Suprapubic skin (tissue), 4 donors: ENCODE data around the gene PUS1. TPM values are rescaled to one million over a fixed set of nuclear protein-coding genes. Genes with fewer than 3 reads are reported as not detected.
A peak's percentile ranks its signal among the peaks of the same experiment; 100 is the strongest.

ENCODE experiments used
- DNase-seq, 2 donors: peaks; one replicate each; pipeline ENCODE4 v3.0.0-alpha.2; 2019; ENCODE audit warnings: low spot score in 2 of 2
- H3K27ac ChIP-seq: fragments of 200-600 bp; sonication (generic); one replicate; pipeline ENCODE4 v1.5.1; 2019
- H3K27me3 ChIP-seq: fragments of 200-600 bp; sonication (generic); one replicate; pipeline ENCODE4 v1.5.1; 2019
- H3K36me3 ChIP-seq: fragments of 200-600 bp; sonication (generic); one replicate; pipeline ENCODE4 v1.5.1; 2019
- H3K4me1 ChIP-seq: fragments of 200-600 bp; sonication (generic); one replicate; pipeline ENCODE4 v1.5.1; 2019
- H3K4me3 ChIP-seq: fragments of 200-600 bp; sonication (generic); one replicate; pipeline ENCODE4 v1.5.1; 2019; ENCODE audit warnings: mild to moderate bottlenecking
- H3K9me3 ChIP-seq: fragments of 200-600 bp; sonication (generic); one replicate; pipeline ENCODE4 v1.5.1; 2019
- EP300 ChIP-seq: sonication (generic); formaldehyde crosslinking; IDR thresholded peaks from one replicate; pipeline ENCODE4 v1.6.1; 2017; ENCODE audit warnings: antibody characterized with exemption
- POLR2A ChIP-seq, 2 donors: fragments of 450-650 bp; IDR thresholded peaks; one replicate each; pipeline ENCODE4 v1.6.1; 2017; ENCODE audit warnings: antibody characterized with exemption in 2 of 2, mild to moderate bottlenecking in 2 of 2, moderate library complexity in 2 of 2
- POLR2AphosphoS5 ChIP-seq, 3 donors: sonication (generic); formaldehyde crosslinking; IDR thresholded peaks; one replicate each; pipeline ENCODE4 v1.6.1; 2017; ENCODE audit warnings: antibody characterized with exemption in 3 of 3
- WGBS: methylation state at CpG from one replicate; pipeline ENCODE4 v1.1.5; 2018; 5-methylcytosine and 5-hydroxymethylcytosine counted together
- total RNA-seq, 4 donors: library from RNA; depleted of rRNA; stranded (reverse); fragments of >200 nt; gene quantifications; one replicate each; pipeline ENCODE4 v1.1.0, GENCODE V29; 2016
- TF ChIP-seq, protein P1 (sequence below), 2 donors: fragments of 200-600 bp in 1 of 2; fragments of 450-650 bp in 1 of 2; sonication (generic) in 1 of 2; IDR thresholded peaks; one replicate each; pipeline ENCODE4 v1.5.1; 2016 to 2019; ENCODE audit warnings: antibody characterized with exemption in 2 of 2, mild to moderate bottlenecking in 1 of 2, moderate library complexity in 1 of 2

PUS1 gene
- total RNA-seq, 4 donors from 2014 or later = 16.3 to 24.4 (median 21.8) TPM

DNA sequence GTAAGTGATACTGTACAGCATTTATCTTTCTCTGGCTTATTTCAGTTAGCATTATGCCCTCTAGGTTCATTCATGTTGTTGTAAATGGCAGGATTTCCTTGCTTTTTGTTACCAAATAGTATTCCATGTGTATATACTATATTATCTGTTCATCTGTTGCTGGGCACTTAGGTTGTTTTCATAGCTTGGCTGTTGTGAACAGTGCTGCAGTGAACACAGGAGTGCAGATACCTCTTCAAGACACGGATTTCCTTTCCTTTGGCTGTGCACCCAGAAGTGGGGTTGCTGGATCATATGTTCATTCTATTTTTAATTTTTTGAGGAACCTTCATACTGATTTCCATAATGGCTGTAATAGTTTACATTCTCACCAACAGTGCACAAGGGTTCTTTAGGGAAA, 42.1 kb downstream of the PUS1 start:
- WGBS = 49% methylated on average over 1 of the region's 1 CpG

DNA sequence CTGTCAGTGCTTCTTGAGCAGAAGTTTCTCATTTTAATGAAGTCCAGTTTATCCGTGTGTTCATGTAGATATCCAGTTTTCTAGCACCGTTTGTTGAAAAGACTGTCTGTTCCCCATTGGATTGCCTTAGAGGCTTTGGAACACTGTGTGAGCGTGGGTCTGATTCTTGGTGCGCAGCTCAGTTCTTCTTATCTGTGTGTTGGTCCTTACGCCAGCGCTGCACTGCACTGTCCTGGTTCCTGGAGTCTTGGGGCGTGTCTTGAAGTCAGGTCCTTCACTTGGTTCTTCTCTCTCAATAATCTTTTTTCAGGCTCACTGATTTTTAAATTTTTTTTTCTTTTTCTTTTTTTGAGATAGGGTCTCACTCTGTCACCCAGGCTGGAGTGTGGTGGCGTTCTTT, 46.2 kb downstream of the PUS1 start:
- Histone ChIP-seq H3K9me3 (no peaks in the 10 kb centered on the region), H3K27me3 (no peaks in the 10 kb centered on the region), H3K4me1 (no peaks in the 10 kb centered on the region), H3K27ac (no peak overlapping the region), H3K36me3 (peaks cover 11% of the 10 kb centered on the region), H3K4me3 (no peak overlapping the region)
- 90% methylated on average over 8 of the region's 8 CpGs for WGBS
- TF ChIP-seq POLR2A (IDR thresholded peaks at IDR 0.05) = no peak
- no peak for TF ChIP-seq EP300
- TF ChIP-seq POLR2AphosphoS5 (IDR thresholded peaks at IDR 0.05) = no peak
- TF ChIP-seq, protein P1, sequence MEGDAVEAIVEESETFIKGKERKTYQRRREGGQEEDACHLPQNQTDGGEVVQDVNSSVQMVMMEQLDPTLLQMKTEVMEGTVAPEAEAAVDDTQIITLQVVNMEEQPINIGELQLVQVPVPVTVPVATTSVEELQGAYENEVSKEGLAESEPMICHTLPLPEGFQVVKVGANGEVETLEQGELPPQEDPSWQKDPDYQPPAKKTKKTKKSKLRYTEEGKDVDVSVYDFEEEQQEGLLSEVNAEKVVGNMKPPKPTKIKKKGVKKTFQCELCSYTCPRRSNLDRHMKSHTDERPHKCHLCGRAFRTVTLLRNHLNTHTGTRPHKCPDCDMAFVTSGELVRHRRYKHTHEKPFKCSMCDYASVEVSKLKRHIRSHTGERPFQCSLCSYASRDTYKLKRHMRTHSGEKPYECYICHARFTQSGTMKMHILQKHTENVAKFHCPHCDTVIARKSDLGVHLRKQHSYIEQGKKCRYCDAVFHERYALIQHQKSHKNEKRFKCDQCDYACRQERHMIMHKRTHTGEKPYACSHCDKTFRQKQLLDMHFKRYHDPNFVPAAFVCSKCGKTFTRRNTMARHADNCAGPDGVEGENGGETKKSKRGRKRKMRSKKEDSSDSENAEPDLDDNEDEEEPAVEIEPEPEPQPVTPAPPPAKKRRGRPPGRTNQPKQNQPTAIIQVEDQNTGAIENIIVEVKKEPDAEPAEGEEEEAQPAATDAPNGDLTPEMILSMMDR (IDR thresholded peaks at IDR 0.05) = no peak
- no peak for DNase-seq

More for the DNA sequence above, 42.1 kb downstream of the PUS1 start:
- Histone ChIP-seq H3K27me3 (no peaks in the 10 kb centered on the region), H3K4me3 (no peak overlapping the region), H3K27ac (no peak overlapping the region), H3K9me3 (no peaks in the 10 kb centered on the region), H3K36me3 (no peaks in the 10 kb centered on the region), H3K4me1 (no peaks in the 10 kb centered on the region)
- DNase-seq = peak in 1 of 2 donors; percentile 28
- TF ChIP-seq POLR2A (IDR thresholded peaks at IDR 0.05) = no peak

DNA sequence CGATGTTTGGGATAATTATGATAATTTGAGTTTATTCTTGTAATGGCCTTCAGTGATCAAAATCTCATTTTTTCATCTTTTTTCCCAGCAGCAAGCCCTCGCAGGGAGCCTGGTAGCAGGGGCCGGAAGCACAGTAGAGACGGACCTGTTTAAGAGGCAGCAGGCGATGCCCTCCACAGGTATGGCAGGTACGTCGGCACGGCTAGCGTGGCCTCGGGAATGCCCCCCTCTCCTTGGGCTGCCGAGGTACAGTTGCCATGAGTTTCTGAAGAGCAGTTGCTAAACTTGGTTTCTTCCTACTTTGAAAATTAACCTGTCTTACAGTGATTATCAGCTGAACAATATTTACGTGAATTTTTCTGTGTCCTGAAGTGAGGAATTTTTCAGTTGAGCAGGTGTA, 50.5 kb downstream of the PUS1 start:
- DNase-seq = no peak
- H3K4me1 ChIP-seq = no peaks in the 10 kb centered on the region
- 90% methylated on average over 12 of the region's 12 CpGs for WGBS
- no peaks in the 10 kb centered on the region for H3K27me3 ChIP-seq
- no peak overlapping the region for H3K27ac ChIP-seq
- peaks cover 51% of the 10 kb centered on the region for H3K36me3 ChIP-seq
- H3K9me3 ChIP-seq = no peaks in the 10 kb centered on the region
- TF ChIP-seq POLR2A (IDR thresholded peaks at IDR 0.05) (no peak), EP300 (no peak), POLR2AphosphoS5 (IDR thresholded peaks at IDR 0.05) (no peak)
- TF ChIP-seq, protein P1 (IDR thresholded peaks at IDR 0.05) = no peak
- no peak overlapping the region for H3K4me3 ChIP-seq

DNA sequence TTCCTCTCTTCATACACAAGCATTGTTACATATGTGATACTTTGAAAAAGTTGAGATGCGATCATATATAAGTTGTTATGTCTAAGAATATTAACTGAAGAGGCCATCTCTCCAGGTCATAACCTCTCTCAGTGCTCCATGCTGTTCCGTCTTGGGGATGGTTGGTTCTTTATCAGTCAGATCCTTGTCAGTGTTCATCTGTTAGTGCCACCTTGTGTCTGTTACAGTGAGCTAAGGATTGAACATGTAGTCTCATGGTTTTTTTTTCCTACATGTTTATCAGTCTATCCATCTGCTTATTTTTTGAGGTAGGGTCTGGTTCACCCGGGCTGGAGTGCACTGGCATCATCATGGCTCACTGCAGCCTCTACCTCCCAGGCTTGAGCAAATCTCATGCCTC, 51.2 kb downstream of the PUS1 start:
- H3K36me3 ChIP-seq = peaks cover 58% of the 10 kb centered on the region
- H3K9me3 ChIP-seq = no peaks in the 10 kb centered on the region
- TF ChIP-seq POLR2A (IDR thresholded peaks at IDR 0.05) (no peak), EP300 (no peak), POLR2AphosphoS5 (IDR thresholded peaks at IDR 0.05) (no peak)
- TF ChIP-seq, protein P1 (IDR thresholded peaks at IDR 0.05) = no peak
- no peaks in the 10 kb centered on the region for H3K4me1 ChIP-seq
- H3K27ac ChIP-seq = no peak overlapping the region
- H3K4me3 ChIP-seq = no peak overlapping the region
- H3K27me3 ChIP-seq = no peaks in the 10 kb centered on the region
- WGBS = 81% methylated on average over 3 of the region's 3 CpGs
- no peak for DNase-seq

DNA sequence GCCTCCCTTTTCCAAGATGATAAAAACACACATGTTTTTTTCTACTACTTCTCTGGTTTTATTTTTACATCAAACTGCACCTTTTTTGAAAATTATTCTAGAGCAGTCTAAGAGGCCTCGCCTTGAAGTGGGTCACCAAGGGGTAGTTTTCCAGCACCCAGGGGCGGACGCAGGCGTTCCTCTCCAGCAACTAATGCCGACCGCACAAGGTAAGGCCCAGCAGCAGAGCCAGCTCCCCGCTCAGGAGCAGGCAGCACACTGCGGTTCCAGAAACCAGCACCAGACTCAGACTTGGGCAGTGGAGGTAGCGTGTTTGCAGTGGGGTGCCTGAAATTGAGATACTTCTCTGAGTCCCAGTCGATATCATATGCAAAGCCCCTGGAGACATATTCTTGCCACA, 52.3 kb downstream of the PUS1 start:
- Histone ChIP-seq H3K4me1 (no peaks in the 10 kb centered on the region), H3K27ac (no peak overlapping the region), H3K4me3 (no peak overlapping the region), H3K27me3 (no peaks in the 10 kb centered on the region), H3K36me3 (peaks cover 68% of the 10 kb centered on the region), H3K9me3 (no peaks in the 10 kb centered on the region)
- TF ChIP-seq EP300 (no peak), POLR2AphosphoS5 (IDR thresholded peaks at IDR 0.05) (no peak), POLR2A (IDR thresholded peaks at IDR 0.05) (no peak)
- TF ChIP-seq, protein P1 (IDR thresholded peaks at IDR 0.05) = no peak
- DNase-seq = no peak
- WGBS = 93% methylated on average over 10 of the region's 10 CpGs

DNA sequence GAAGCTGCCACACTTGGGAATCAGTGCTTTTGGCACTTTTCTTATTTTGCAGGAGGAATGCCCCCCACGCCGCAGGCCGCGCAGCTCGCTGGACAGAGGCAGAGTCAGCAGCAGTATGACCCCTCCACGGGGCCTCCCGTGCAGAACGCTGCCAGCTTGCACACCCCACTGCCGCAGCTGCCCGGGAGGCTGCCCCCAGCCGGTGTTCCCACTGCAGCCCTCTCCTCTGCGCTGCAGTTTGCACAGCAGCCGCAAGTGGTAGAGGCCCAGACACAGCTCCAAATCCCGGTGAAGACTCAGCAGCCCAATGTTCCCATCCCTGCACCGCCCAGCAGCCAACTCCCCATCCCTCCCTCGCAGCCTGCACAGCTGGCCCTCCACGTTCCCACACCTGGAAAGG, 53.0 kb downstream of the PUS1 start:
- no peak overlapping the region for H3K27ac ChIP-seq
- peaks cover 74% of the 10 kb centered on the region for H3K36me3 ChIP-seq
- no peaks in the 10 kb centered on the region for H3K9me3 ChIP-seq
- TF ChIP-seq EP300 (no peak), POLR2A (IDR thresholded peaks at IDR 0.05) (no peak), POLR2AphosphoS5 (IDR thresholded peaks at IDR 0.05) (no peak)
- TF ChIP-seq, protein P1 (IDR thresholded peaks at IDR 0.05) = no peak
- no peaks in the 10 kb centered on the region for H3K4me1 ChIP-seq
- no peak overlapping the region for H3K4me3 ChIP-seq
- H3K27me3 ChIP-seq = no peaks in the 10 kb centered on the region
- DNase-seq = peak in 1 of 2 donors; percentile 40
- WGBS = 89% methylated on average over 14 of the region's 17 CpGs
